HG03457 (cell line): ENCODE measurements around the gene CDH13.

Experiments
- ATAC-seq: cut with Tn5 transposase; IDR thresholded peaks from one replicate; pipeline ENCODE4 v1.9.1; 2021; ENCODE audit warnings: moderate number of reproducible peaks; ENCODE audit not compliant: unreplicated experiment

Gene CDH13

DNA sequence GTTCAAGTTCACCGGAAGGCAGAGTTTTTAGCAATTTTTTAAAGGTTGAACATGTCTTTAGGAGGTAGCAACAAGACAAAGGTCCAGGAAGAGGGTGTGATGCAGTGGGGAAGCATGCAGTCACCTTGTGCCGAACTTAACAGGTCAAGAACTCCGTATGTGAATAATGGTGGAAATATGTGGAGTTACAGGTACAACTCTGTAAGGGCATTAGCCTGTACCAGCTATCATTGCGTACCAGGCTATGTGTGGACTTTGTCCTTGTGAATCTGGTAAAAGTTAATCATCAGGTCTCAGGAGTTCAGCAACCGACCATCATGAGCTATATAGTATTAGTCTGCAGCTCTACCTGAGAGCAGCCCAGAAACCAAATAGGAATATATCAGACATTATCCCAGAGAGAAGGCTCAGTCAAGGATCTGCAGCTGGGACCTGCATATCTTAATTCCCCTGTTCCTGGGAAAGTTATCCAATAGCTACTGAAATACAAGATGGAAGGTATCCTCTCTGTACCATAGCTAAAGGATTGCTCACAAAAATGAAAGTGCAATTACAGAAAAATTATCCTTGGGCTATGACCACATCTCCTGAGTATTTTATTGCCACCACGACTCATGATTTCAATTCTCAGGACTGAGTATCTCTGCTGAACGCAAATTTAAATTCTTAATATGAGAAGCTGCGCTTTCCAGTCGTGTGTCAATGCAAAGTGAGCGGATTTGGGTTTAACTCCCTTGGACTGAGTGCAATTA lies 469.3 kb downstream of the CDH13 start:
- no peak for ATAC-seq

DNA sequence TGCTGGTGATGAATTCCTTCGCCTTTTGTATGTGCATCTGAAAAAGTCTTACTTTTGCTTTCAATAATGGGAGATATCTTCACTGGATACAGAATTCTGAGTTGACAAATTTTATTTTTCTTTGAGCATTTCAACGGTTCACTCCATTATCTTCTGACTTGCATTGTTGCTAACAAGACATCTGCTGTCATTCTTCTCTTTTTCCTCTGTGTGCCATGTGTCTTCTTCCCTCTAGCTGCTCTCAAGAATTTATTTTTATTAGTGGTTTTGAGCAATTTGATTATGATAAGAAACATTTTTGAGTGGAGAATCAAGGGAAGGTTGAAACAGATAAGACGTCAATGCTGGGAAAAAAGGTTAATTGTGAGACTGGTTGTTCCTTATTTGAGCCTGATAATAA lies 471.8 kb downstream of the CDH13 start:
- ATAC-seq: no peak

DNA sequence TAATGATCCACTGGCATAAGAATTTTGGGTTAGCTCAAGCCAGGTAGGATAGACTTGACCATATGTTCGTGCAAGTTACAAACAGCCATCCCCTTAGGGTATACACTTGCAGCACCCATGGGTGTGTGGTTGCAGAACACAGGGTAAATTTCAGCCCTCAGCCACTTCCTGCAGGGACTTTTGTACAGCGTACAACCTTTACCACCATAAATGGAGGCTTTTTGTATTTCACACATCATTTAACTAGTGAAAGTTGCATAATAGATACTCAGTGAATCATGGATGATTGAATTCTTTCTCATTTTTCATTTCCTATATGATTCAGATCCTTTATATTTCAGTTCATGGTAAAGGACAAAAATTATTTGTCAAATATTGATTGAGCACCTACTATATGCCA lies 473.9 kb downstream of the CDH13 start:
- no peak for ATAC-seq

DNA sequence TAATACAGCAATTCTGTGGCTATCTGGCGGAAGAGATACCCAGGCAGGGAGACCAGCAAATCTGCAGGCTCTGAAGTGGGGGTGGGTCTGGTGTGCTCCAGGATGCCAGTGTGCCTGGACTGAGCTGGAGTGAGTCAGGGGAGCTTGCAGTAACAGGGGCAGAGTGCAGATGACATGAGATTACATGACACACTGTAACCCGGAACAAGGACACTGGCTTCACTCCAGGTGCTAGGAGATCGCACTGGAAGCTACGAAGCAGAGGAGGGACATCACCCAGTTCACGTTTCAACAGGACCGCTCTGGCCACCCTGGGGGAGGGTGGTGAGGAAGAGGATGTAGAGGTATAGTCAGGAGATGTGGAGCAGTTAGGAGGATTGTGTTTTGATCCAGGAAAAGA lies 475.6 kb downstream of the CDH13 start:
- no peak for ATAC-seq

DNA sequence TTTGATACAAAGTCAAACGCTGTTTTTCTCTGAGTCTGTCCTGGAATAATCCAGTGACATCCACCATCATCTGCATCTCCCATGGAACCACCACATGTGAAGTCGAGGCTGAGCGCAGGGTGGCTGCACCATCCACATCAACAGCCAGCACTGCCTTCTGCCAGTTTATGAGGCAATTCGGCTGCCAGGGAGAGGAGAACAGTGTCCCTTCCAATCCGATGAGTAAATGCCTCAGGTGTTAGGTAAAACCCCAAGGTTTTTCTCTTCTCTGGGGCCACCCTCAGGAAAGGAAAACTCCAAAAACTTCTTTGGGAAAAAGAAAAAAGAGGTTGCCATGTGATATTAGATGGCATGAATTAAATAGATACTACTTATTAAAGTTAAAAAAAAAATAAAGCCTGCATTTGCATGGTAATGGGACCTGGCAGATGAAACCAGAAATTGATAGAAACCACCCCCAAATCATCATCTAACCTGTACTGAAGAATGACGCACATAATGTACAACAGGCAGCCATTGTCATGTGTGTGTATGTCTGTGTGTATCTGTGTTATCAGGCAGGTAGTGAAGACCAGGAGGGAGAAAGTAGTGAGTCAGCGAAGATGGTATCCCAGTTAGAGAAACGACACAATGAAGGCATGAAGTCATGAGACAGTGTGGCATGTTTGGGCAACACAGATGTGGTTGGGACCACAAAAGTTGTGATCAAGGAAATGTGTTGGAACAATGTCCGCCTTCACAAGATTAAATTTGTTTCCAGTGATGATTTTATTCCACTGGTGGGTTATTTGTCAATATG lies 478.7 kb downstream of the CDH13 start:
- ATAC-seq: no peak

DNA sequence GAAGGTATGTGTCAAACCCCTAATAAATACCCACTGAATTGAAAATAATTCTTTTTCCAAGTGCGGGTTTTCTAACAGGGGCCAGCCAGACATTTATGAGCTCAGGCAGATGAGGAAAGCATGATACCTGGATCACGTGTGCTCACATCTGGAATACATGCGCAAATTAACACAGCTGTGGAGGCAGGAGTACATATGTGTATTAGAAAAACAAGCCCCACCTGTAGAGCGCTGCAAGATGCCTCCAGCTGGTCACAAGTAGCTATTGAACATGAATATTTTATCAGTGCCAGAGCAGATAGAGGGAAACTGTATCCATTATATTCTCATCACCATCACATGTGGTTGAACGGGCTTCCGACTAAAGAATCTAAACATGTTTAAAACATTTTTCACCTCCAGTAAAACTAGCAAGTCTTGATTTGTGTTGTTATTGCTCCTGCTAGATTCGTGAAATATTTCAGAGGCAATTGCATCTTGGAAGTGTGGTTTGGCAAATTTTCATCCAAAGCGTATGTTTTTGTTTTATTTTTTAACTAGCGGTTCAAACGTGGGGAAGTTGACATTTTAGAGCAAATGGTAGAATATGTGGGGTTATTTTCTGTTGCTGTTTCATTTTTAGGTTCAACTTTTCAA lies 482.8 kb downstream of the CDH13 start:
- no peak for ATAC-seq

DNA sequence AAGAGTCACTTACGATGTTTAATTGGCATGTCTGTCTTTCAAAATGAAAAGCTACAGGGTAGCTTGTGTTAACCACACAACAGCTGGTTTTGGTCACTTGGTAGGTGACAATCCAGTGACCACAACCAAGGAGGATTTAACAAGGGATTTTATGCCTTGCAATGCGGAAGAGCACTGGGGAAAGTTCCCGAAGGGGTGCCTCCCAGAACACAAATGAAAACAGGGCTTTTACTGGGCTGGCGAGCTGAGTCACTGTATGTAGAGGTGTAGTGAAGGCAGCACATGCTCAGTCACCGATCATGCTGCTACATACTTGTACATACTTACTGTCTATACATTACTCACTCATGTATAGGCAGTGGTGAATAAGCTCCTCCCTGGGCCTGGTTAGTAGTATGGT lies 483.5 kb downstream of the CDH13 start:
- no peak for ATAC-seq

DNA sequence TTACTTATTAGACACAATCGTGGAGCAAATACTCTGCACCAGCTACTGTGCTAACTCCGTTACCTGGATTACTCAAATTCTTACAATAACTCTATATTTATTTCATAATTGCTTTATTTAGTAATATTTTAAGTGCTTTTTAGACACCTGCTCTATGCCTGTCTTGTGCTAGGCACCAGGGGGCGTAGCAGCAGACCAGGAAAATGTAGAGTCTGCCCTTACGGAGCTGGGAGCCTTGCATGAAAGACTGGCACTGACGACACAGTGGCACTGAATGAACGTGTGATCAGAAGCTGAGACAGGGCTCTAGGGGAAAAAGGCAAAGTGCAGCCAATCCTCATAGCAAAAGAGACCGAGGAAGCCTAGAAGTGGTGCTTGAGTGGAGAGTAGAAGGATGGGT lies 486.5 kb downstream of the CDH13 start:
- ATAC-seq: no peak

DNA sequence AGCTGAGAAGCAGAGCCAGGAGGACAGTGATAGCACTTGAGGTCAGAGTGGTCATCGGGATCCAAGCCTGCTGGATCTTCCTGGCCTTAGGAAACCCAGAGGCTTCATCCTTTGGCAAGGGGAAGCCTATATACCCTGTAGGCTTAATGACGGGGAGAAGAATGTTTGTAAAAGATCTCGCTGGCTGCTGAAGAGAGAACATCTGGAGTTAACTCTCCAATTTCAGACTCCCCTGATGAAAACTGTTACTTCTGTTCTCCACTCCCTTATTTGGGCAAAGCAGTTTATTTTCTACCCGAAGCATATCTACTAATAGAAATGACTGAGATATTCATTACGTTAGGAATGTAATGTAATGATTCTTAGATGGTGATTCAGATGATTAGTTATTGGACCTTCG lies 487.0 kb downstream of the CDH13 start:
- no peak for ATAC-seq

DNA sequence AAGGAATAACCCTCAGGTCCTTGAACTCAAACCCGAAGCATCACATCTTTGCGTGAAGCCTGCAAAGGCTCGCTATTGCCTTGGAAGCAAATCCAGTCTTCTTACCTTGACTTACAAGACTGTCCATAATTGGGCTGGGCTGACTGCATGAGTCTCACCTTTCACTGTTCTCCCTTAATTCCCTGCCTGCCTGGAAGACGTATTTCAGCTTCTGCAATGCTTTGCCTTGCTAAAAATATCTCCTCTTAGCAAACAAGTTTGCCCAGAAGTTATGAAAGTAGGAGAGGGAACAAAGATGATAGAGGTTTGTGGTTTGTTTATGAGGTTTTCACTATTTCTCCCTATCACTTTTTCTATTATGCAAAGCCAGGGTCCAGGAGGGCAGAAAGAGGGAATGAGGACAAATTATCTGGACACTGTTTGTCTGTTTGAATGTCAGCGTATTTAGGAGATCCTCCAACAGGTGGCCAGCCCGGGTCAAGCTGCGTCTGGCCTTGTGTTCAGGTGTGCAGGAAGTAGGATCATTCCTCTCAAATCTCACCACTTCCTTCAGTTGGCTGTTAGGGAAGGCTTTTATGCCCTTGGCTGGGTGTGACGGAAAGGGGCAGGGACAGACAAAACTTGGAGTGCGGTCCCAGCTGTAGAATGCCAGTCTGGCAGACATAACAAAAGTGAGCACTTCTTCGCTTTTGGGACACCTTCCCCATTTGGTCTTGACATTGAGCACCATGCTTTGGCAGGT lies 488.9 kb downstream of the CDH13 start:
- ATAC-seq: no peak

DNA sequence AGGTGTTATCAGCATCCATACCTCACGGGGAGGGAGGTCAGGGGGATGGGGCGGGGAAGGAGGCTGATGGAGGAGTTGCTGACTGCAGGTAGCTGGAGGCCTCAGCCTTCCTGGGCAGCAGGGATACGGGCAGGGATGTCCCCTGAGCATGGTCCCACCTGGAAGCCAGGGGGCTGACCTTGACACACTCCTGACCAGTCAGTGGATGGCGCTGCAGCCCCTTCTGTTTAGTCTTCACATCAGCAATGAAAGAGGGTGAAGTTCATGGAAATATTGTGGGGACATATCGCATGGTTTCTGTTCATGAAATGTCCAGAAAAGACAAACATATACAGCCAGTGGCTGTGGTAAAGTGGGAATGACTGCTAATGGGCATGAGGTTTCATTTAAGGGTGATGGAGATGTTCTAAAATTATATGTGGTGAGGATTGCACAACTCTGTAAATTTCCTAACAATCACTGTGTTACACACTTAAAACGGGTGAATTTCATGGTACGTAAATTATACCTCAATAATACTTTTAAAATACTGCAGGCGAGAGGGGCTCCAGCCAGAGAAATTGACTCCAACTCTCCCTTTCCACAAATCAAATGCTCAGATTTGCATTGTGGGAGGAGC lies 489.6 kb downstream of the CDH13 start:
- no peak for ATAC-seq

DNA sequence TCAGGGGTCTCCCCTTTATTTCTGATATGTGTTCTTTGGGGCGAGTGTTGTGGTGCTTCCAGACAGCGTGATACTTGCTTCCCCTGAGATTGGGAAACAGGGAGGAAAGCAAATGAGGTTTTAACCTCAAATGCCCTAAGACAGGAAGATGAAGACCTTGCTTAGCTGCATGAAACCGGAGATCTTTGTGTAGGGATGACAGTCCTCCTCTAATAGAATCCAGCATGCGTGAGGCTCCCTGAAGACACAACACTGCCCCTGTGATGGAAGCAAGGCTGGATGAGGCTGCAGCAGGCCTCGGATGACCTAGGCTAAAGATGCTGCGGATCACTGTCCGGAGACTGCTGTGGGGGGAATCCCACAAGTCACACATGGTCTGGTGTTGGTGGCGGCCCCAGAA lies 491.0 kb downstream of the CDH13 start:
- ATAC-seq: no peak

DNA sequence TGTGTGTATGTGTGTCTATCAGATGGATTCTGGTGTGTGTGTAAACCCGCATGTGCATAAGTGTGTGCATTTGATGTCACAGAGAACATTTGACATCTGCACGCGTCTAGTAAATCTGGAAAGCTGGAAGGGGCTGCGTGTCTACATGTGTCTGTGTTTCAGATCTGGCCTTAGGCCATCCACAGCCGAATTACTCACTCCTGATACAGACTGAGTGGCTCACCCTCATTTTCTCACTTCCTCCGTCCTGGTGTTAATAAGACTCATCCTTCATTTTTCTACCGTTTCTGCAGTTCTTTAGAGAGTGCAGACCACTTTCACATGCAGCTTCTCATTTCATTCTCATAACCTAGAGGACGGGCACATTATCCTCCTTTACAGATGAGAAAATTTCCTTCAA lies 491.6 kb downstream of the CDH13 start:
- no peak for ATAC-seq

DNA sequence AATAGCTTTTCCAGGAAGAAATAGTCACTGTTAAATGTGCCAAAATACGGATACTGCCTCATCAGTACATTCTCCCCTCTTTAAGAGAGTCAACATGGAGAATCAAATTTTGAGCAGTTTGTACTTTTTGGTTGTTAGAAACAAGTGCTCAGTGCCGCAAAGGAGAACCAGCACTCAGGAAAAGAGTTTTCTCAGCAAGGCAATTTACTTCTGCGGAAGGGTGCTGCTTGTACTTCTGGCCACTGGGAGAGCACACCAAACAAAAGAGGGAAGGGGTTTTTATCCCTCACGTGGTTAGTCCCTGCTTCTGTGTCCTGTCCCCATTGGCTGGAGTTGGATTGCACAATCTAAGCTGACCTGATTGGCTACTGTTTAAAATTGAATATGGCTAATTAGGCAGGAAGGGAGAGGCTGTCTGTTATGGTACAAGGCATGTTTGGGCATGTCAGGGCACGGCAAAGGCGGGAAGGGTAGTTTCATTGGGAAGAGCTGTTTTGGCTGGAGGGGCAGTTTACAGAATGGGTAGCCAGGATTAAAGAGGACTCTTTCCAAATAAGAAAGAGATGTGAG lies 499.3 kb downstream of the CDH13 start:
- no peak for ATAC-seq

DNA sequence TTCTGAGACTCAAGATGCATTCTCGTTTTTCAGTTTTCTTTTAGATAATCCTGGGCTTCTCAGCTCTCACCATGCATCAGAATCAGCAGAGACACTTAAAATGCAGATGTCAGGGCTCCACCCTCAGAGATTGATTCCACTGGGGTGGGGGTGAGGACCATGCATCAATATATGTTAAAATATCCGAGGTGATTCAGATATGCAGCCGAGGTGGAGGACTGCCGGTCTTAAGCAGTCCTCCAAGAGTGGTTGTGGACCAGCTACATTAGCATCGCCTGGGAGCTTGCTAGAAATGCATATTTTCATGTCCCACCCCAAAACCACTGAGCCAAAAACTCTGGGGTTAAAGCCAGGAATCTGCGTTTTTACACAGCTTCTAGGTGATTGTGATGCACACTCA lies 501.3 kb downstream of the CDH13 start:
- no peak for ATAC-seq

DNA sequence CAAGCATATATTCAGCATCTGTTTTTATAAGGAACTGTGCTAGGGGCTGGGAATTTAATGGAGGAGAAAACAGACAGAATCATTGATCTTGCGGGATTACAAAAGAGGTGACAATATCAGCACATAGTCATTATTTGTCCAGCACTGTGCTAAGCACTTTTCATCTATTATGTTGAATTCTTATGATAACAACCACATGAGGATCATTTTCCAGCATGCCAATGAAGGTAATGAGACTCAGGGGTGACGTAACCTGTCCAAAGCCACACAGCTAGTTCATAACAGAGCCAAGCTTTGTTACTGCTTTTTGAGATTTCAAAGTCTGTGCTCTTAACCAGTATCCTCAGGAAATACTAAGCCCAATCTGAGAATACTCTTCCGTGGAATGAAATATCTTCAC lies 503.3 kb downstream of the CDH13 start:
- ATAC-seq: no peak

DNA sequence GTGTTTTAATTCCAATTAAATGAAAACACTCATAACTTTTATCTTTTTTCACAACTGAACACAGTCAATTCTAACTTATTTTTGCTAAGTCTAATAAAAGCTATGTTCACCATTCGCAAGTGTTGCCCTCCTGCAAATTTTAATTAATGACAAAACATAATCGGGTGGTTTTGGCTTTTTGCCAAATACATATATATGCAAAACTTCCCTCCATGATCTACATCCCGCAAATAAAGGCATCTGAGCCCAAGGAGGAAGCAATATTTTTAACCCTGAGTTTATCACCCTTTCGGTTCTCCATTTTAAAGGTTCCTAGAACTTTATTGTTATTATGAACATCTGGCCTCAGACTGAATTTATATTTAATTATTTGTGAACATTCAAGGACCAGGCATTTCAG lies 507.9 kb downstream of the CDH13 start:
- ATAC-seq: no peak

DNA sequence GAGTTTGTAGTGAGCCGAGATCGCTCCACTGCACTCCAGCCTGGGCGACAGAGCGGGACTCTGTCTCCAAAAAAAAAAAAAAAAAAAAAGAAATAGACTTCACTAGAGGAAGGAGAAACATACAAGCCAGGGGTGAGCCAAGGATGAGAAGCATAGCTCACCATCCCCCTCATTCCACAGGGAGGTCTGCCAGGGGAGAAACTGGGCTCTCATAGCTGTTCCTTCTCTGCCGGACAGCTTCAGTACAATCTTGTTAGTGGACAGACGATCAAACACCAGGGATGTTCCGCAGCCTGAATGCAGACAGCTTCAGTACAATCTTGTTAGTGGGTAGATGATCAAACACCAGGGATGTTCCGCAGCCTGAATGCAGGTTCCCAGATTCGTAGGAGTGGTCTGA lies 509.6 kb downstream of the CDH13 start:
- ATAC-seq: no peak

DNA sequence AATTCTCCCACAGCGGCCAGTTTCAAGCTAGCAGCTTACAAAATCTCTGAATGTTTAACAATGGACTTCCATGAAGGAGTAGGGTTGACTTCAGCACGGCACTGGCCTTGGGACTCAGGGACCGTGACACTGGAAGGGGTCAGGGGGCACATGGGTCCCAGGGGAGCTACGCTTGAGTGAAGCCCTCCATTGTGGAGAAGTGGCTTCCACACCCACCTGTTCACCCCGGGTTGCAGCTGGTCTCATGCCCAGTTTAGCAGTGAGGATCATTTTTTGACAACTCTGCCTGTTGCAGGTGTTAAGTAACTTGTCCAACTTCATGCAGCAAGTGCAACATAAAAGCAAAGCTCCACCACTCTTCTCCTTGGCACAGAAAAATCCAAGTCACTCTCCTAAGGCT lies 510.2 kb downstream of the CDH13 start:
- no peak for ATAC-seq

DNA sequence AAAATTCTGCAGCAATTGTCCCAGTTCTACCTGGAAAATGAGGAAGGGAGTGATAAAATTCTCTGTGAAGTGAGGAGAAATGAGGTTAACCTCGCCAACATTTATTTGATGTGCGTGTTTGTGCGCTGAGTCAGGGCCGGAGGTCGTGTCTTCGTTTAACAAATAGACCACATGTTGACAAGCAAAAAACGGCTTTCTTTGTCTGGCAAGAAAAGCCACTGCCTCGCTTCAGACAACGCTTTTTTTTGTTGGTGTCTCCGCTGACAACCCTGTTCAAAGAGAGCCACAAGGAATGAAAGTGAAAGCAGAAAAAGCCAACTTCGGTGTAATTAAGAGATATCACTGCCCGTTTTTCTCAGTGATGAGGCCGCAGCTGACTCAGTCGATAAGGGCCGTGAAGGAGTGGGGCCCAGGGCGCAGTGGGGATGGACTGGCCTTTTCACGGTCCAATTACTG lies 510.6 kb downstream of the CDH13 start:
- no peak for ATAC-seq

DNA sequence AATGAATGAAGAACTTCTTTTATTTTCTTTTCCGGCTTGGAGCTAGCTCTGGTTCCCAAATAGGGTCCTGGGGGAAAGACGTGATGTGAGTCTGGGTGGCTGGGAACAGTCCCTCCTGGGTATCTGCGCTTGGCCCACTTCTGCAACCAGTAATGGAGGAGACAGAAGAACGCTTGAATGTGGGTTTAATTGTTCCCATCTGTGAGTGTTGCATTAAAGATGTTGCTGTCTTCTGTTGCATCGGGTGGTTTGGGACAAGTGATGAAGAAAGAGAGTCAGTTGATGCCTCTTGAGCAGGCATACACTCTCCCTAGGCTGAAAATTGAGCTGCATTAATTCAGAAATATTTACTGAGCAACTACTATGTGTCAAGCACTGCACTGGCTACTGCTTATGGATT lies 511.1 kb downstream of the CDH13 start:
- ATAC-seq: no peak
